Measurements from ENCODE around the gene ZFPM1. TPM values are rescaled to one million over a fixed set of nuclear protein-coding genes. Genes with fewer than 3 reads are reported as not detected.

ZFPM1 gene
- total and polyA plus RNA-seq, 4 donors: 0.57 to 9.0 (median 2.8) TPM

DNA sequence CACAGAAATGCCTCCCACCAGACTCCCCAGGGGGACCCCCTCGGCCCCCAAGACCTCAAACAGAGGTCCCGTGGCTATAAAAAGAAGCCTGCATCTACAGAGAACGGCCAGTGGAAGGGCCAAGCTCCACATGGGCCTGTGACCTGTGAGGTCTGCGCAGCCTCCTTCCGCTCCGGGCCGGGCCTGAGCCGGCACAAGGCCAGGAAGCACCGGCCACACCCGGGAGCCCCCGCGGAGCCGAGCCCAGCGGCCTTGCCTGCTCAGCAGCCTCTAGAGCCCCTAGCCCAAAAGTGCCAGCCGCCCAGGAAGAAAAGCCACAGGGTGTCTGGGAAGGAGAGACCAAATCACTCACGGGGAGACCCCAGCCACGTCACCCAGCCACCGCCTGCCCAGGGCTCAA is 18.3 kb upstream of the ZFPM1 start:
- DNase-seq: no peak
- 88% methylated on average over 18 of the region's 18 CpGs for WGBS, 2 donors
- H3K27me3 ChIP-seq (ENCODE audit: control insufficient read depth in 3 of 3, insufficient read depth in 3 of 3, low read length in 2 of 3): peaks cover 2 to 3% (median 3%) of the 10 kb centered on the region in 3 donors
- TF ChIP-seq, protein P1, sequence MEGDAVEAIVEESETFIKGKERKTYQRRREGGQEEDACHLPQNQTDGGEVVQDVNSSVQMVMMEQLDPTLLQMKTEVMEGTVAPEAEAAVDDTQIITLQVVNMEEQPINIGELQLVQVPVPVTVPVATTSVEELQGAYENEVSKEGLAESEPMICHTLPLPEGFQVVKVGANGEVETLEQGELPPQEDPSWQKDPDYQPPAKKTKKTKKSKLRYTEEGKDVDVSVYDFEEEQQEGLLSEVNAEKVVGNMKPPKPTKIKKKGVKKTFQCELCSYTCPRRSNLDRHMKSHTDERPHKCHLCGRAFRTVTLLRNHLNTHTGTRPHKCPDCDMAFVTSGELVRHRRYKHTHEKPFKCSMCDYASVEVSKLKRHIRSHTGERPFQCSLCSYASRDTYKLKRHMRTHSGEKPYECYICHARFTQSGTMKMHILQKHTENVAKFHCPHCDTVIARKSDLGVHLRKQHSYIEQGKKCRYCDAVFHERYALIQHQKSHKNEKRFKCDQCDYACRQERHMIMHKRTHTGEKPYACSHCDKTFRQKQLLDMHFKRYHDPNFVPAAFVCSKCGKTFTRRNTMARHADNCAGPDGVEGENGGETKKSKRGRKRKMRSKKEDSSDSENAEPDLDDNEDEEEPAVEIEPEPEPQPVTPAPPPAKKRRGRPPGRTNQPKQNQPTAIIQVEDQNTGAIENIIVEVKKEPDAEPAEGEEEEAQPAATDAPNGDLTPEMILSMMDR (IDR thresholded peaks at IDR 0.05; ENCODE audit: control extremely low read depth, extremely low read depth): no peak
- H3K4me3 ChIP-seq: no peak overlapping the region
- H3K36me3 ChIP-seq (ENCODE audit: control insufficient read depth in 4 of 4, insufficient read depth in 4 of 4, low read length in 4 of 4): no peaks in the 10 kb centered on the region
- no peak overlapping the region for H3K9ac ChIP-seq (ENCODE audit: insufficient read depth in 1 of 2, low read length in 2 of 2)
- H3K9me3 ChIP-seq (ENCODE audit: control insufficient read depth in 4 of 4, insufficient read depth in 3 of 4, low read length in 3 of 4): no peaks in the 10 kb centered on the region
- ATAC-seq (ENCODE audit: insufficient read depth, low FRiP score): no peak
- peaks cover 0 to 7% (median 0%) of the 10 kb centered on the region in 5 donors for H3K4me1 ChIP-seq (ENCODE audit: control insufficient read depth in 5 of 5, insufficient read depth in 5 of 5, low read length in 5 of 5)
- H3K27ac ChIP-seq (ENCODE audit: low read depth in 1 of 2, low read length in 1 of 2): no peak overlapping the region

DNA sequence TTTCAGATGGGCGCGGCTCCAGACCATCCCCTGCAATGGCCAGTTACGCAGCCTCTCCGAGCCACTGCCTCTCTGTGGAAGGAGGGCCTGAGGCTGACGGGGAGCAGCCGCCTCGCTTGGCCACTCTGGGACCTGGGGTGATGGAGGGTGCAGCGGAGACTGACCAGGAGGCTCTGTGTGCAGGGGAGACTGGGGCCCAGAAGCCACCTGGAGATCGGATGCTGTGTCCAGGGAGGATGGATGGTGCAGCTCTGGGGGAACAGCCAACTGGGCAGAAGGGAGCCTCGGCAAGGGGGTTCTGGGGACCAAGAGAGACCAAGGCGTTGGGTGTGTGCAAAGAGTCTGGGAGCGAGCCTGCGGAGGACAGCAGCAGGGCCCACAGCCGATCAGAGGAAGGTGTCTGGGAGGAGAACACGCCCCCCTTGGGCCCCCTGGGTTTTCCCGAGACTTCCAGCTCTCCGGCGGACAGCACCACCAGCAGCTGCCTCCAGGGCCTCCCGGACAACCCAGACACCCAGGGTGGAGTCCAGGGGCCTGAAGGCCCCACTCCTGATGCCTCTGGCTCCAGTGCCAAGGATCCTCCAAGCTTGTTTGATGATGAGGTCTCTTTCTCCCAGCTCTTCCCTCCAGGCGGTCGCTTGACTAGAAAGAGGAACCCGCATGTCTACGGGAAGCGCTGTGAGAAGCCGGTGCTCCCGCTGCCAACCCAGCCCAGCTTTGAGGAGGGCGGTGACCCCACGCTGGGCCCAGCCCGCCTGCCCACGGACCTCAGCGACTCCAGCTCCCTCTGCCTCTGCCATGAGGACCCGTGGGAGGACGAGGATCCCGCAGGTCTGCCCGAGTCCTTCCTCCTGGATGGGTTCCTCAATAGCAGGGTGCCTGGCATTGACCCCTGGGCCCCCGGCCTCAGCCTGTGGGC is 17.4 kb upstream of the ZFPM1 start:
- Histone ChIP-seq H3K9ac (ENCODE audit: insufficient read depth in 1 of 2, low read length in 2 of 2) (no peak overlapping the region), H3K4me1 (ENCODE audit: control insufficient read depth in 5 of 5, insufficient read depth in 5 of 5, low read length in 5 of 5) (peaks cover 0 to 5% (median 0%) of the 10 kb centered on the region in 5 donors), H3K4me3 (no peak overlapping the region), H3K27ac (ENCODE audit: low read depth in 1 of 2, low read length in 1 of 2) (no peak overlapping the region), H3K27me3 (ENCODE audit: control insufficient read depth in 3 of 3, insufficient read depth in 3 of 3, low read length in 2 of 3) (peaks cover 2 to 3% (median 3%) of the 10 kb centered on the region in 3 donors), H3K9me3 (ENCODE audit: control insufficient read depth in 4 of 4, insufficient read depth in 3 of 4, low read length in 3 of 4) (no peaks in the 10 kb centered on the region), H3K36me3 (ENCODE audit: control insufficient read depth in 4 of 4, insufficient read depth in 4 of 4, low read length in 4 of 4) (no peaks in the 10 kb centered on the region)
- 83 to 88% methylated on average over 36 of the region's 36 CpGs for WGBS, 2 donors
- ATAC-seq (ENCODE audit: insufficient read depth, low FRiP score) (no peak), DNase-seq (no peak)
- TF ChIP-seq, protein P1 (IDR thresholded peaks at IDR 0.05; ENCODE audit: control extremely low read depth, extremely low read depth): no peak

DNA sequence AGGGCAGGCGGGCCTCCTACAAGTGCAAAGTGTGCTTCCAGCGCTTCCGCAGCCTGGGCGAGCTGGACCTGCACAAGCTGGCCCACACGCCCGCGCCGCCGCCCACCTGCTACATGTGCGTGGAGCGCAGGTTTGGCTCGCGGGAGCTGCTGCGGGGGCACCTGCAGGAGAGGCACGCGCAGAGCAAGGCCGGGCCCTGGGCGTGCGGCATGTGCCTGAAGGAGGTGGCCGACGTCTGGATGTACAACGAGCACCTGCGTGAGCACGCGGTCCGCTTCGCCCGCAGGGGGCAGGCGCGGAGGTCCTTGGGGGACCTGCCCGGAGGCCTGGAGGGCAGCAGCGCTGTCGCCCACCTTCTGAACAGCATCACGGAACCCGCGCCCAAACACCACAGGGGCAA is 16.3 kb upstream of the ZFPM1 start:
- Histone ChIP-seq H3K9ac (ENCODE audit: insufficient read depth in 1 of 2, low read length in 2 of 2) (no peak overlapping the region), H3K9me3 (ENCODE audit: control insufficient read depth in 4 of 4, insufficient read depth in 3 of 4, low read length in 3 of 4) (no peaks in the 10 kb centered on the region), H3K27ac (ENCODE audit: low read depth in 1 of 2, low read length in 1 of 2) (no peak overlapping the region), H3K4me3 (no peak overlapping the region), H3K36me3 (ENCODE audit: control insufficient read depth in 4 of 4, insufficient read depth in 4 of 4, low read length in 4 of 4) (no peaks in the 10 kb centered on the region), H3K4me1 (ENCODE audit: control insufficient read depth in 5 of 5, insufficient read depth in 5 of 5, low read length in 5 of 5) (no peaks in the 10 kb centered on the region), H3K27me3 (ENCODE audit: control insufficient read depth in 3 of 3, insufficient read depth in 3 of 3, low read length in 2 of 3) (peaks cover 0 to 3% (median 0%) of the 10 kb centered on the region in 3 donors)
- no peak for ATAC-seq (ENCODE audit: insufficient read depth, low FRiP score)
- 89 to 96% methylated on average over 35 to 36 of the region's 36 CpGs for WGBS, 2 donors
- no peak for DNase-seq
- TF ChIP-seq, protein P1 (IDR thresholded peaks at IDR 0.05; ENCODE audit: control extremely low read depth, extremely low read depth): no peak

All from lung (tissue), 12 donors.